ENCODE results near the gene UVSSA. TPM values are rescaled to one million over a fixed set of nuclear protein-coding genes. Genes with fewer than 3 reads are reported as not detected.
A peak's percentile ranks its signal among the peaks of the same experiment; 100 is the strongest.

Gene UVSSA
- total and polyA plus RNA-seq, 9 of the 15 experiments (the other 6 are each of a cell fraction or from before 2014, with no cell fraction given): 0.21 to 14.6 (median 3.3) TPM

- TF ChIP-seq ZNF609 (CRISPR knock-in tag; IDR thresholded peaks at IDR 0.05; ENCODE audit: borderline replicate concordance): no peak
- TF ChIP-seq REST (IDR thresholded peaks at IDR 0.05; ENCODE audit: borderline replicate concordance): peak; percentile 86
- TF ChIP-seq REST (CRISPR knock-in tag; IDR thresholded peaks at IDR 0.05; ENCODE audit: low read depth): no peak; the same call in 1 of the 2 replicates
- TF ChIP-seq PTTG1 (tag; IDR thresholded peaks at IDR 0.05; ENCODE audit: low read depth): no peak
- TF ChIP-seq SPI1 (IDR thresholded peaks at IDR 0.05; ENCODE audit: borderline replicate concordance, low read depth, low read length): no peak
- TF ChIP-seq ZNF253 (CRISPR knock-in tag; conservative IDR thresholded peaks at IDR 0.05): no peak
- TF ChIP-seq HDAC8 (tag; IDR thresholded peaks at IDR 0.05): peak; percentile 70; the same call in 1 of the 2 replicates
- no peak for TF ChIP-seq LCOR (CRISPR knock-in tag; IDR thresholded peaks at IDR 0.05)
- no peak for TF ChIP-seq HDAC2 (IDR thresholded peaks at IDR 0.05)
- TF ChIP-seq ZHX1 (conservative IDR thresholded peaks at IDR 0.05; ENCODE audit: low read length): no peak
- TF ChIP-seq NFIX (CRISPR knock-in tag; IDR thresholded peaks at IDR 0.05; ENCODE audit: low read depth): no peak
- no peak for TF ChIP-seq ZNF830 (CRISPR knock-in tag; IDR thresholded peaks at IDR 0.05)
- no peak for TF ChIP-seq SOX6 (IDR thresholded peaks at IDR 0.05)
These were observed at the start of gene UVSSA (continued) for GRCh38 chr4:1346781-1347409.

All from K562 (cell line).